Neuronal stem cell (in vitro differentiated cells): ENCODE results near the gene THBS3.
"Not testable (repeated sequence)": the region's sequence is repeated elsewhere in the genome, so short reads cannot be mapped to it uniquely, and the experiment has no call there.

ENCODE experiments used
- DNase-seq: peaks from one replicate; pipeline ENCODE4 v3.0.0-alpha.2; 2013; ENCODE audit warnings: low spot score
- H2AFZ ChIP-seq: one replicate; pipeline ENCODE4 v1.6.1; 2013; ENCODE audit warnings: mild to moderate bottlenecking, low read length, inconsistent platforms
- H2AK5ac ChIP-seq: 2 replicates; pipeline ENCODE4 v1.6.1; 2013; ENCODE audit warnings: low read depth, mild to moderate bottlenecking, inconsistent platforms, low read length, moderate library complexity, mixed read lengths
- H2BK120ac ChIP-seq: 2 replicates; pipeline ENCODE4 v1.6.1; 2013; ENCODE audit warnings: low read depth, mild to moderate bottlenecking, inconsistent platforms, low read length, moderate library complexity, mixed read lengths
- H2BK12ac ChIP-seq: one replicate; pipeline ENCODE4 v1.6.1; 2013; ENCODE audit warnings: low read length, inconsistent platforms
- H2BK15ac ChIP-seq: 2 replicates; pipeline ENCODE4 v1.6.1; 2013; ENCODE audit warnings: mild to moderate bottlenecking, low read length, inconsistent platforms, mixed read lengths
- H2BK5ac ChIP-seq: one replicate; pipeline ENCODE4 v1.6.1; 2013; ENCODE audit warnings: inconsistent platforms, mild to moderate bottlenecking, low read length, moderate library complexity
- H3K14ac ChIP-seq: one replicate; pipeline ENCODE4 v1.6.1; 2013; ENCODE audit warnings: low read length, inconsistent platforms
- H3K18ac ChIP-seq: 2 replicates; pipeline ENCODE4 v1.6.1; 2013; ENCODE audit warnings: low read length, inconsistent platforms
- H3K23ac ChIP-seq: 2 replicates; pipeline ENCODE4 v1.6.1; 2013; ENCODE audit warnings: low read depth, mild to moderate bottlenecking, mixed read lengths, low read length, inconsistent platforms; ENCODE audit not compliant: poor library complexity
- H3K27ac ChIP-seq: replicated peaks from 3 replicates; pipeline ENCODE4 v1.5.1; 2013; ENCODE audit warnings: low read length, inconsistent platforms
- H3K27me3 ChIP-seq, 3 experiments: 2 replicates each; pipeline ENCODE4 v1.6.1; 2013; ENCODE audit warnings: low read length in 3 of 3, mild to moderate bottlenecking in 2 of 3, inconsistent platforms in 1 of 3, low read depth in 1 of 3, mixed read lengths in 1 of 3, moderate library complexity in 1 of 3; ENCODE audit not compliant: control insufficient read depth in 3 of 3, insufficient read depth in 3 of 3
- H3K36me3 ChIP-seq, 2 donors: replicated peaks in 1 of 2; 2 replicates each; pipeline ENCODE4 v1.6.1; 2013; ENCODE audit warnings: low read length in 2 of 2; ENCODE audit not compliant: control insufficient read depth in 2 of 2, insufficient read depth in 2 of 2
- H3K4ac ChIP-seq: 2 replicates; pipeline ENCODE4 v1.6.1; 2013; ENCODE audit warnings: inconsistent platforms, mild to moderate bottlenecking, low read length, moderate library complexity
- H3K4me1 ChIP-seq, 2 donors: 1 replicate in 1 of 2; 2 replicates in 1 of 2; pipeline ENCODE4 v1.6.1; 2013; ENCODE audit warnings: low read length in 2 of 2, low read depth in 1 of 2; ENCODE audit not compliant: control insufficient read depth in 2 of 2, insufficient read depth in 1 of 2
- H3K4me2 ChIP-seq: one replicate; pipeline ENCODE4 v1.6.1; 2013; ENCODE audit warnings: mild to moderate bottlenecking, low read length, inconsistent platforms; ENCODE audit not compliant: insufficient read depth, poor library complexity, severe bottlenecking
- H3K4me3 ChIP-seq, 2 donors: 2 replicates each; pipeline ENCODE4 v1.5.1; 2013; ENCODE audit warnings: low read length in 2 of 2, mild to moderate bottlenecking in 2 of 2, inconsistent platforms in 1 of 2, moderate library complexity in 1 of 2
- H3K79me1 ChIP-seq: one replicate; pipeline ENCODE4 v1.6.1; 2013; ENCODE audit warnings: low read depth, mild to moderate bottlenecking, inconsistent platforms, low read length, moderate library complexity
- H3K9ac ChIP-seq: one replicate; pipeline ENCODE4 v1.6.1; 2013; ENCODE audit warnings: mild to moderate bottlenecking, low read depth, low read length, inconsistent platforms; ENCODE audit not compliant: poor library complexity
- H3K9me3 ChIP-seq, 2 donors: replicated peaks in 1 of 2; 2 replicates each; pipeline versions ENCODE3 to v1.6.1; 2013; ENCODE audit warnings: low read length in 2 of 2, mild to moderate bottlenecking in 2 of 2, inconsistent platforms in 1 of 2, low read depth in 1 of 2, mixed read lengths in 1 of 2, moderate library complexity in 1 of 2; ENCODE audit not compliant: control insufficient read depth in 2 of 2, insufficient read depth in 1 of 2
- H4K8ac ChIP-seq: one replicate; pipeline ENCODE4 v1.6.1; 2013; ENCODE audit warnings: low read depth, mild to moderate bottlenecking, inconsistent platforms, low read length, moderate library complexity
- H4K91ac ChIP-seq: one replicate; pipeline ENCODE4 v1.6.1; 2013; ENCODE audit warnings: low read length, low read depth, mild to moderate bottlenecking, inconsistent platforms; ENCODE audit not compliant: poor library complexity
- WGBS, 2 donors: extraction: QIAGEN DNeasy Blood & Tissue Kit; methylation state at CpG; one replicate each; pipeline ENCODE4 v1.1.7; 2013; ENCODE audit warnings: missing lambda C conversion rate in 2 of 2, mixed read lengths in 1 of 2; ENCODE audit not compliant: insufficient read length in 2 of 2, insufficient replicate concordance in 1 of 2; ENCODE audit errors: extremely low coverage in 2 of 2; 5-methylcytosine and 5-hydroxymethylcytosine counted together

The THBS3 gene

DNA sequence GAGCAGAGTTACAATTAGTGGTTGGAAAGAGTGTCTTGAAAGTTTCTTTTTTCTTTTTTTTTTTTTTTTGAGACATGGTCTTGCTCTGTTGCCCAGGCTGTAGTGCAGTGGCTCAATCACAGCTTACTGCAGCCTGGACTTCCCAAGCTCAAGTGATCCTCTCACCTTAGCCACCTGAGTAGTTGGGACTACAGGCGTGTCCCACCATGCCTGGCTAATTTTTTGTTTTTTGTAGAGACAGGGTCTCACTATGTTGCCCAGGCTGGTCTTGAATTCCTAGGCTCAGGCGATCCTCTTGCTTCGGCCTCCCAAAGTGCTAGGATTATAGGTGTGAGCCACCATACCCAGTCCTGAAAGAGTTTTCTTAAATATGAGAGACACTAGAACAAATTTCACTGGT is 39.1 kb upstream of the THBS3 start:
- H3K23ac ChIP-seq, H3K4ac ChIP-seq, H4K8ac ChIP-seq, H2AK5ac ChIP-seq, H2BK5ac ChIP-seq, H2BK15ac ChIP-seq, H4K91ac ChIP-seq, H3K79me1 ChIP-seq, H3K27ac ChIP-seq, H3K9ac ChIP-seq, H3K27me3 ChIP-seq, H3K4me2 ChIP-seq, H2AFZ ChIP-seq, DNase-seq, H3K9me3 ChIP-seq, H2BK12ac ChIP-seq, H3K14ac ChIP-seq, H3K18ac ChIP-seq, H3K4me3 ChIP-seq, H2BK120ac ChIP-seq: not testable (repeated sequence)
- whole genome bisulfite sequencing, 2 donors, result no CpG with 5 or more reads among the region's 3 CpGs
- Histone ChIP-seq H3K36me3 (peaks cover 16 to 44% of the 10 kb centered on the region in 2 donors), H3K4me1 (peaks cover 10 to 13% of the 10 kb centered on the region in 2 donors)

DNA sequence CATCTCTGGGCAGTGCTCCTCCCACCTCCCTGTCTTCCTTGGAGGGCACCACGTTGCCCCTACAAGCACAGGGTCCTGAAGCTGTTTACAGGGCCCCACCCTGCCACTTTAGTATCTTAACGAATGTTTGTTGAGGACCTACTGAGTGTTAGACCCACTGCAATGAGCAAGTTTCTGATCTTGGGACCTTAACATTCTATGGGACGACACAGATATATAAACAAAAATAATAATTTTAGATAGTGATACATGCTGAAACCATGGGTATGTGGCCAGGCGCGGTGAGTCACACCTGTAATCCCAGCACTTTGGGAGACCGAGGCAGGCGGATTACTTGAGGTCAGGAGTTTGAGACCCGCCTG is 37.4 kb upstream of the THBS3 start:
- Histone ChIP-seq H3K9me3 (no peaks in the 10 kb centered on the region), H3K4me3 (peak overlapping the region; percentile 52 to 76), H3K23ac (peak overlapping the region; percentile 81), H3K18ac (peak overlapping the region; percentile 68), H2BK12ac (no peak overlapping the region), H3K14ac (no peak overlapping the region), H3K27ac (peak overlapping the region; percentile 92), H2BK120ac (no peak overlapping the region), H3K79me1 (no peaks in the 10 kb centered on the region), H2AK5ac (peak overlapping the region; percentile 1), H2BK5ac (peak overlapping the region; percentile 62), H4K91ac (no peak overlapping the region), H3K4me1 (peaks cover 4 to 9% of the 10 kb centered on the region in 2 donors), H3K27me3 (no peaks in the 10 kb centered on the region), H3K9ac (peak overlapping the region; percentile 87), H2BK15ac (no peak overlapping the region), H3K36me3 (peaks cover 16 to 37% of the 10 kb centered on the region in 2 donors), H4K8ac (no peak overlapping the region), H3K4ac (no peak overlapping the region), H3K4me2 (peak overlapping the region; percentile 58), H2AFZ (peak overlapping the region; percentile 73)
- no peak for DNase-seq
- no CpG with 5 or more reads among the region's 8 CpGs for WGBS, 2 donors

DNA sequence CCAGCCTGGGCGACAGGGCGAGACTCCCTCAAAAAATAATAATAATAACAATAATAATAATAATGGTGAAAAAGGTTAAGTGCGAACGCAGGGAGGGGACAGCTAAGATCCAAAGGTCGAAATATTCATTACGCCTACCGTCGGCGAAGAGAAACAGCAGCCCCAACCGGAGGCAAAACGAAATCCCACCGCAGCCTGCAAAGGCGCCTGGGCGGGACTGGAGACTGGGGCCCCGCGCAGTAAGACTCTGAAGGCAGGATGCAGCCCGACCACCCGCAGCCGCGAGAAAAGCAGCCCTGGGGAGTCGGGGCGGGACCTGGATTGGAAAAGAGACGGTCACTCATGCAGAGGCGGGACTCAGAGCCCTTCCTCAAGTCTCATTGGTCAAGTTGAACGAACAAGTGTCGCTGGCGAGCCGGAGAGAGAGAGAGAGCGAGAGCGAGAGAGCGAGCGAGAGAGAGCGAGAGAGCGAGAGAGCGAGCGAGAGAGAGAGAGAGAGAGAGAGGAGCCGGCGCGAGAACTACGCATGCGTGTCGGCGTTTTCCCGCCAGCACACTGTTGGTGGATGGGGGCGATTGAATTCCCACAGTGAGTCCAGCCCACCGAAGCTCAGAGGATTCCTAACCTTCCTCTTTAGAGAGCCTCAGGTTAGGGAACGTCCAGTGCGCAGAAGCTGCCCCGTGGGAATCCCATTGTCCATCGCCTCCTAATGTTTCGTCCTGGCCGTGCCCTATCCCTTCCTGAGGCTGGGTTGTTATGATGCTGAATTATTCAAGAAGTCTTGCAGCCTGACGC is 36.9 kb upstream of the THBS3 start:
- Histone ChIP-seq H4K8ac (no peak overlapping the region), H3K4me1 (peaks cover 2 to 9% of the 10 kb centered on the region in 2 donors), H3K23ac (peak overlapping the region; percentile 81), H2AK5ac (no peak overlapping the region), H3K9ac (peak overlapping the region; percentile 87), H3K36me3 (peaks cover 16 to 31% of the 10 kb centered on the region in 2 donors), H2AFZ (peak overlapping the region; percentile 73), H2BK120ac (no peak overlapping the region), H3K14ac (no peak overlapping the region), H3K4ac (no peak overlapping the region), H2BK15ac (no peak overlapping the region), H3K4me3 (peak overlapping the region; percentile 52 to 76), H3K18ac (peak overlapping the region; percentile 68), H3K9me3 (no peaks in the 10 kb centered on the region), H2BK5ac (peak overlapping the region; percentile 62), H3K27me3 (no peaks in the 10 kb centered on the region), H3K4me2 (peak overlapping the region; percentile 58), H3K27ac (peak overlapping the region; percentile 92), H2BK12ac (no peak overlapping the region), H3K79me1 (no peaks in the 10 kb centered on the region), H4K91ac (no peak overlapping the region)
- DNase-seq, result peak; percentile 97
- WGBS, 2 donors, result no CpG with 5 or more reads among the region's 53 CpGs

DNA sequence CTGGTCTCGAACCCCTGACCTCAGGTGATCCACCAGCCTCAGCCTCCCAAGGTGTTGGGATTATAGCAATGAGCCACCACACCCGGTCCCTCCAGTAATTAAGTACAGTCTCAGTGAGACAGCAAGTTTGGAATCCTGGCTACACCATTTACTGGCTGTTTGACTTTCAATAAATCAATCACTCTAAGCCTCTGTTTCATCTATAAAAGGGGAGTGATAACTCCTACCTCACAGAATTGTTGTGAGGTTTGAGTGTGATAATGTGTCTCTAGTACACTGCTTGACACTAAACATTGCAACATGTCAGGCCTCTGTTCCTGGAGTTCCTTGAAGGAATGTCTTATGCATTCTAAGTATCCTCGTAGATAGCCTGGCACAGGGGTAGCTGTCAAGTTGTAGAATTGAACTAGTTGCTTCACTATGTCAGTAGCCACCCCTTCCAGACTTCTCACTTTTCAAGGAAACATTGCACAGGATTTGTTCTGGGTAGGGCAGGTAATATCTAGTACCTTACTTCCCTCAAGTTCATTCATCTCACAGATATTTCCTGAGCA is 35.2 kb upstream of the THBS3 start:
- Histone ChIP-seq H3K4me2 (no peak overlapping the region), H3K27me3 (no peaks in the 10 kb centered on the region), H2BK5ac (no peak overlapping the region), H3K9me3 (no peaks in the 10 kb centered on the region), H2AK5ac (no peak overlapping the region), H3K36me3 (peaks cover 8 to 20% of the 10 kb centered on the region in 2 donors), H3K79me1 (no peaks in the 10 kb centered on the region), H3K4me3 (peak overlapping the region in 1 of 2 donors; percentile 52), H3K4ac (no peak overlapping the region), H2BK12ac (no peak overlapping the region), H3K18ac (no peak overlapping the region), H2BK120ac (no peak overlapping the region), H3K4me1 (peaks cover 2 to 9% of the 10 kb centered on the region in 2 donors), H3K27ac (no peak overlapping the region), H4K91ac (no peak overlapping the region), H2AFZ (no peak overlapping the region), H2BK15ac (no peak overlapping the region), H3K9ac (no peak overlapping the region), H3K23ac (no peak overlapping the region), H4K8ac (no peak overlapping the region), H3K14ac (no peak overlapping the region)
- DNase-seq, result no peak
- WGBS, 2 donors, result no CpG with 5 or more reads among the region's 3 CpGs
